ENCODE data around the gene FAM237A.

The FAM237A gene

DNA sequence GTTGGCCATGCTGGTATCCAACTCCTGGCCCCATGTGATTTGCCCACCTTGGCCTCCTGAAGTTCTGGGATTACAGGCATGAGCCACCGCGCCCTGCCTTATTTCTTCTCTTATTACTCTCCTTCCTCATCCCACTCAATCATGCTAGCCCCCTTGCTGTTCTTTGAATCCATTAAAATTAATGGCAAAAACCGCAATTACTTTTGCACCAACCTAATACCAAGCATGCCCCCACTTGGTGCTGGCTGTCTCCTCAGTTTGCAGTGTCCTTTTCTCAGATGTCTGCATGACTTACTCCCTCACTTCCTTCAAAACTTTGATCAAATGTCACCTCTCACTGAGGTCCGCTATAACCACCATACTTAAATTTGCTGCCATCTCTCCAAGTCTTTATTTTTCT is 41.3 kb downstream of the FAM237A start:
- no peak overlapping the region for H4K91ac ChIP-seq (ENCODE audit: low read depth, low read length, poor library complexity)
- H2BK12ac ChIP-seq (ENCODE audit: low read length) = no peak overlapping the region
- no peak overlapping the region for H2BK120ac ChIP-seq (ENCODE audit: low read depth, low read length)
- H3K9me3 ChIP-seq (replicated peaks in 1 of 2; ENCODE audit: control insufficient read depth in 2 of 2, insufficient read depth in 1 of 2, low read depth in 1 of 2, low read length in 2 of 2) = peaks cover 0 to 4% of the 10 kb centered on the region in 2 donors
- no peak overlapping the region for H2AK5ac ChIP-seq (ENCODE audit: low read depth, low read length)
- H3K4me2 ChIP-seq (ENCODE audit: insufficient read depth, low read length, poor library complexity, severe bottlenecking) = no peak overlapping the region
- H3K36me3 ChIP-seq (replicated peaks in 1 of 2; ENCODE audit: control insufficient read depth in 2 of 2, insufficient read depth in 2 of 2, low read length in 2 of 2) = no peaks in the 10 kb centered on the region
- H3K27me3 ChIP-seq (ENCODE audit: control insufficient read depth in 3 of 3, insufficient read depth in 3 of 3, low read depth in 1 of 3, low read length in 3 of 3) = peaks cover 0 to 5% (median 0%) of the 10 kb centered on the region in 3 experiments
- no peak overlapping the region for H3K4ac ChIP-seq (ENCODE audit: low read length)
- no peak for DNase-seq (ENCODE audit: low spot score)
- H3K4me3 ChIP-seq (ENCODE audit: low read length in 2 of 2) = no peak overlapping the region
- H3K4me1 ChIP-seq (ENCODE audit: control insufficient read depth in 2 of 2, insufficient read depth in 1 of 2, low read depth in 1 of 2, low read length in 2 of 2) = no peaks in the 10 kb centered on the region
- H3K23ac ChIP-seq (ENCODE audit: low read depth, low read length, poor library complexity) = no peak overlapping the region
- H4K8ac ChIP-seq (ENCODE audit: low read depth, low read length) = no peak overlapping the region
- no peak overlapping the region for H3K9ac ChIP-seq (ENCODE audit: low read depth, low read length, poor library complexity)
- H2AFZ ChIP-seq (ENCODE audit: low read length) = no peak overlapping the region
- H2BK5ac ChIP-seq (ENCODE audit: low read length) = no peak overlapping the region
- H2BK15ac ChIP-seq (ENCODE audit: low read length) = no peak overlapping the region
- no peak overlapping the region for H3K18ac ChIP-seq (ENCODE audit: low read length)
- H3K14ac ChIP-seq (ENCODE audit: low read length) = no peak overlapping the region
- H3K79me1 ChIP-seq (ENCODE audit: low read depth, low read length) = no peaks in the 10 kb centered on the region
- WGBS, 2 donors (ENCODE audit: extremely low coverage in 2 of 2, insufficient read length in 2 of 2, insufficient replicate concordance in 1 of 2) = no CpG with 5 or more reads among the region's 4 CpGs
- no peak overlapping the region for H3K27ac ChIP-seq (replicated peaks; ENCODE audit: low read length)

DNA sequence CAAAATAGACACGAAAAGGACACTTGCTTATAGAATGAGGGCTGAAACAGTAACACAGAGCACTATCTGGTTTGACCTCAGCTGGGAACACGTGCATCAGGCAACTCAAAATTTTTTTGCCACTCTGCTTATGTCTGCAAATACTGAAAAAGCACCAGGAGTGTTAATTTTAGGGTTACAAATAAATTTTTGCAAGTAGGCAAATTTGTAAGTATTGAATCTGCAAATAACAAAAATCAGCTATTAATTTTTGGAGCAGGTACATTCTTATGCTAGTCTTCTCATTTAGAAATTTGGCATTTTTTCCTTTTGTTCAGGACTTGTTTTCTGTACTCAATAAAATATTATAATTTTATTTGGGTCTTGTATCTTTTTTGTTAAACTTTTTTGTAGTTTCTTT is 46.2 kb downstream of the FAM237A start:
- H2AK5ac ChIP-seq (ENCODE audit: low read depth, low read length) = no peak overlapping the region
- H3K27me3 ChIP-seq (ENCODE audit: control insufficient read depth in 3 of 3, insufficient read depth in 3 of 3, low read depth in 1 of 3, low read length in 3 of 3) = peaks cover 0 to 11% (median 0%) of the 10 kb centered on the region in 3 experiments
- H2BK15ac ChIP-seq (ENCODE audit: low read length) = no peak overlapping the region
- H3K4me1 ChIP-seq (ENCODE audit: control insufficient read depth in 2 of 2, insufficient read depth in 1 of 2, low read depth in 1 of 2, low read length in 2 of 2) = no peaks in the 10 kb centered on the region
- H4K8ac ChIP-seq (ENCODE audit: low read depth, low read length) = no peak overlapping the region
- H3K27ac ChIP-seq (replicated peaks; ENCODE audit: low read length) = no peak overlapping the region
- no peak overlapping the region for H3K18ac ChIP-seq (ENCODE audit: low read length)
- no peak overlapping the region for H3K9ac ChIP-seq (ENCODE audit: low read depth, low read length, poor library complexity)
- no peak overlapping the region for H2BK120ac ChIP-seq (ENCODE audit: low read depth, low read length)
- H3K23ac ChIP-seq (ENCODE audit: low read depth, low read length, poor library complexity) = no peak overlapping the region
- H3K9me3 ChIP-seq (replicated peaks in 1 of 2; ENCODE audit: control insufficient read depth in 2 of 2, insufficient read depth in 1 of 2, low read depth in 1 of 2, low read length in 2 of 2) = peaks cover 0 to 4% of the 10 kb centered on the region in 2 donors
- H4K91ac ChIP-seq (ENCODE audit: low read depth, low read length, poor library complexity) = no peak overlapping the region
- H2AFZ ChIP-seq (ENCODE audit: low read length) = no peak overlapping the region
- no peak overlapping the region for H3K14ac ChIP-seq (ENCODE audit: low read length)
- no peak for DNase-seq (ENCODE audit: low spot score)
- WGBS, 2 donors (ENCODE audit: extremely low coverage in 2 of 2, insufficient read length in 2 of 2, insufficient replicate concordance in 1 of 2) = no CpG with 5 or more reads among the region's 2 CpGs
- no peak overlapping the region for H2BK12ac ChIP-seq (ENCODE audit: low read length)
- H3K36me3 ChIP-seq (replicated peaks in 1 of 2; ENCODE audit: control insufficient read depth in 2 of 2, insufficient read depth in 2 of 2, low read length in 2 of 2) = no peaks in the 10 kb centered on the region
- no peak overlapping the region for H3K4ac ChIP-seq (ENCODE audit: low read length)
- H3K79me1 ChIP-seq (ENCODE audit: low read depth, low read length) = no peaks in the 10 kb centered on the region
- H3K4me3 ChIP-seq (ENCODE audit: low read length in 2 of 2) = no peak overlapping the region
- no peak overlapping the region for H3K4me2 ChIP-seq (ENCODE audit: insufficient read depth, low read length, poor library complexity, severe bottlenecking)
- H2BK5ac ChIP-seq (ENCODE audit: low read length) = no peak overlapping the region

DNA sequence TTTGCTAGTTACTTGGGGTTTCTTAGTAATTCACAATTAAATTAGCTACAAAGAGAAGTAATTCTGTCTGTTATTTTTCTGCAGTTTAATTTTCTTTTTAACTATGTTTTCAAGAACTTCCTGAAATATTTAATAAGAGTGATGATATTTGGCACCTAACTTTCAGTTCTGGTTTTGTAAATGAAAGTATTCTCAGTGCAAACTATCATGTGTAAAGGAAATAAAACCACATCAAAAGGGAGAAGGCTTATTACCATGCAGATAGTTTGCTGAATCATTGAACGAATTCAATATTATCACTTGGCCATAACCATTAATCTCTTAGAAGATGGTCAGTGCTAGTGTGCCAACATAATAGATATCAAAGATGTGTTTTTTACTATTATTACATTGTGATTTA is 46.7 kb downstream of the FAM237A start:
- no peak for DNase-seq (ENCODE audit: low spot score)
- H4K91ac ChIP-seq (ENCODE audit: low read depth, low read length, poor library complexity) = no peak overlapping the region
- H3K79me1 ChIP-seq (ENCODE audit: low read depth, low read length) = no peaks in the 10 kb centered on the region
- WGBS, 2 donors (ENCODE audit: extremely low coverage in 2 of 2, insufficient read length in 2 of 2, insufficient replicate concordance in 1 of 2) = no CpG with 5 or more reads among the region's 1 CpG
- H3K9ac ChIP-seq (ENCODE audit: low read depth, low read length, poor library complexity) = no peak overlapping the region
- H3K23ac ChIP-seq (ENCODE audit: low read depth, low read length, poor library complexity) = no peak overlapping the region
- no peaks in the 10 kb centered on the region for H3K36me3 ChIP-seq (replicated peaks in 1 of 2; ENCODE audit: control insufficient read depth in 2 of 2, insufficient read depth in 2 of 2, low read length in 2 of 2)
- H3K4me2 ChIP-seq (ENCODE audit: insufficient read depth, low read length, poor library complexity, severe bottlenecking) = no peak overlapping the region
- H3K4me3 ChIP-seq (ENCODE audit: low read length in 2 of 2) = no peak overlapping the region
- no peak overlapping the region for H4K8ac ChIP-seq (ENCODE audit: low read depth, low read length)
- H3K18ac ChIP-seq (ENCODE audit: low read length) = no peak overlapping the region
- no peak overlapping the region for H2BK15ac ChIP-seq (ENCODE audit: low read length)
- no peak overlapping the region for H2BK5ac ChIP-seq (ENCODE audit: low read length)
- H2BK12ac ChIP-seq (ENCODE audit: low read length) = no peak overlapping the region
- H3K4ac ChIP-seq (ENCODE audit: low read length) = no peak overlapping the region
- H2BK120ac ChIP-seq (ENCODE audit: low read depth, low read length) = no peak overlapping the region
- peaks cover 0 to 4% of the 10 kb centered on the region in 2 donors for H3K9me3 ChIP-seq (replicated peaks in 1 of 2; ENCODE audit: control insufficient read depth in 2 of 2, insufficient read depth in 1 of 2, low read depth in 1 of 2, low read length in 2 of 2)
- no peak overlapping the region for H2AFZ ChIP-seq (ENCODE audit: low read length)
- H2AK5ac ChIP-seq (ENCODE audit: low read depth, low read length) = no peak overlapping the region
- no peak overlapping the region for H3K14ac ChIP-seq (ENCODE audit: low read length)
- H3K27ac ChIP-seq (replicated peaks; ENCODE audit: low read length) = no peak overlapping the region
- no peaks in the 10 kb centered on the region for H3K4me1 ChIP-seq (ENCODE audit: control insufficient read depth in 2 of 2, insufficient read depth in 1 of 2, low read depth in 1 of 2, low read length in 2 of 2)
- peaks cover 0 to 11% (median 0%) of the 10 kb centered on the region in 3 experiments for H3K27me3 ChIP-seq (ENCODE audit: control insufficient read depth in 3 of 3, insufficient read depth in 3 of 3, low read depth in 1 of 3, low read length in 3 of 3)

DNA sequence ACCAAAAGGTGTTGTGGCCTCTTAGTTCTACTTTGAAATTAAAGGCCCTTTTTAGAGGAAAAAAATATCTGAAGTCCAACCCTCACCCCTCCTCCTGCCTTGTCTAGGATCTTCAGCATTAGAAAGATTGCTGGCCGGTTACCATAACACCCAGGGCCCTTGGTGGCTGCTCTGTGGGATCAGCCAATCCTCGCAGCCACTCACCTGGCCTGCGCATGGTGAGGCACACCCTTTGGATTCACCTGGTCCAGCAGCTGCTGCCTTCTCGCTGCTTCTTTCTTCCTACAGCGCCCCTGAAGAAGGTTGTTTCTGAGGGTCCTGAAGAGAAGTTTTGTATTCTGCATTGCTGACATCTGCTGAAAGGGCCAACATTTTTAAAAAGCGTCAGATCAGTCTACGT is 50.7 kb downstream of the FAM237A start:
- Histone ChIP-seq H3K27ac (replicated peaks; ENCODE audit: low read length) (no peak overlapping the region), H3K36me3 (replicated peaks in 1 of 2; ENCODE audit: control insufficient read depth in 2 of 2, insufficient read depth in 2 of 2, low read length in 2 of 2) (no peaks in the 10 kb centered on the region), H2BK5ac (ENCODE audit: low read length) (no peak overlapping the region), H2BK15ac (ENCODE audit: low read length) (no peak overlapping the region), H3K27me3 (ENCODE audit: control insufficient read depth in 3 of 3, insufficient read depth in 3 of 3, low read depth in 1 of 3, low read length in 3 of 3) (peaks cover 0 to 33% (median 0%) of the 10 kb centered on the region in 3 experiments), H3K79me1 (ENCODE audit: low read depth, low read length) (no peaks in the 10 kb centered on the region), H3K18ac (ENCODE audit: low read length) (no peak overlapping the region), H3K9ac (ENCODE audit: low read depth, low read length, poor library complexity) (no peak overlapping the region), H3K4me2 (ENCODE audit: insufficient read depth, low read length, poor library complexity, severe bottlenecking) (no peak overlapping the region), H3K4me3 (ENCODE audit: low read length in 2 of 2) (no peak overlapping the region), H4K8ac (ENCODE audit: low read depth, low read length) (no peak overlapping the region), H2BK120ac (ENCODE audit: low read depth, low read length) (no peak overlapping the region), H4K91ac (ENCODE audit: low read depth, low read length, poor library complexity) (no peak overlapping the region), H3K23ac (ENCODE audit: low read depth, low read length, poor library complexity) (no peak overlapping the region), H3K4ac (ENCODE audit: low read length) (no peak overlapping the region), H2BK12ac (ENCODE audit: low read length) (no peak overlapping the region), H3K9me3 (replicated peaks in 1 of 2; ENCODE audit: control insufficient read depth in 2 of 2, insufficient read depth in 1 of 2, low read depth in 1 of 2, low read length in 2 of 2) (peaks cover 0 to 4% of the 10 kb centered on the region in 2 donors), H2AK5ac (ENCODE audit: low read depth, low read length) (no peak overlapping the region), H3K4me1 (ENCODE audit: control insufficient read depth in 2 of 2, insufficient read depth in 1 of 2, low read depth in 1 of 2, low read length in 2 of 2) (no peaks in the 10 kb centered on the region), H3K14ac (ENCODE audit: low read length) (no peak overlapping the region), H2AFZ (ENCODE audit: low read length) (no peak overlapping the region)
- no CpG with 5 or more reads among the region's 7 CpGs for WGBS, 2 donors (ENCODE audit: extremely low coverage in 2 of 2, insufficient read length in 2 of 2, insufficient replicate concordance in 1 of 2)
- no peak for DNase-seq (ENCODE audit: low spot score)
